Activated naive CD4-positive, alpha-beta T cell (primary cell): Measurements from ENCODE around the gene VN1R2.
A peak's percentile ranks its signal among the peaks of the same experiment; 100 is the strongest.
"Not testable (repeated sequence)": the region's sequence is repeated elsewhere in the genome, so short reads cannot be mapped to it uniquely, and the experiment has no call there.

Experiments
- DNase-seq, 4 experiments: peaks; one replicate each; lab custom pipeline; 2025; lab: John Stamatoyannopoulos, UW

Gene VN1R2

GRCh38 chr19:53257715-53258342 is at the start of gene VN1R2:
TSS of gene VN1R2 (plus strand) at chr19:53258292. CDS start at chr19:53258376, 84 bp downstream.
- DNase-seq, result not testable (repeated sequence)

GRCh38 chr19:53211554-53211953 is 46.5 kb upstream of the VN1R2 start:
- not testable (repeated sequence) for DNase-seq

GRCh38 chr19:53212703-53213320 is 45.3 kb upstream of the VN1R2 start:
- DNase-seq, result no peak

GRCh38 chr19:53222716-53223115 is 35.4 kb upstream of the VN1R2 start:
- DNase-seq, result not testable (repeated sequence)

- DNase-seq, result no peak
Observed at GRCh38 chr19:53224606-53225005, 33.5 kb upstream of the VN1R2 start.

GRCh38 chr19:53237114-53237777 is 20.8 kb upstream of the VN1R2 start:
- no peak for DNase-seq

- no peak for DNase-seq
Observed at GRCh38 chr19:53246498-53246897, 11.6 kb upstream of the VN1R2 start.

GRCh38 chr19:53254411-53255341 is 3.4 kb upstream of the VN1R2 start, which contains the start of gene ZNF677:
TSS of gene ZNF677 (minus strand) at chr19:53254873. CDS start at chr19:53251550, 3,323 bp downstream.
- DNase-seq, result peak; percentile 52 to 79 (median 62)

- DNase-seq, result not testable (repeated sequence)
Observed at GRCh38 chr19:53267623-53268022, 9.5 kb downstream of the VN1R2 start, which contains the start of gene VN1R4. TSS of gene VN1R4 (minus strand) at chr19:53267723. CDS start at chr19:53267665, 58 bp downstream.

- DNase-seq, result not testable (repeated sequence)
Observed at GRCh38 chr19:53269861-53270260, 11.8 kb downstream of the VN1R2 start.

GRCh38 chr19:53272044-53272443 is 14.0 kb downstream of the VN1R2 start:
- DNase-seq, result no peak

GRCh38 chr19:53275480-53275879 is 17.4 kb downstream of the VN1R2 start:
- no peak for DNase-seq

GRCh38 chr19:53281947-53282346 is 23.9 kb downstream of the VN1R2 start:
- not testable (repeated sequence) for DNase-seq

- no peak for DNase-seq
Observed at GRCh38 chr19:53285087-53285486, 27.0 kb downstream of the VN1R2 start.

GRCh38 chr19:53290758-53291549 is 32.9 kb downstream of the VN1R2 start:
- no peak for DNase-seq

GRCh38 chr19:53294786-53295441 is 36.8 kb downstream of the VN1R2 start:
- DNase-seq, result no peak

- DNase-seq, result not testable (repeated sequence)
Observed at GRCh38 chr19:53301341-53301740, 43.2 kb downstream of the VN1R2 start.

- no peak for DNase-seq
Observed at GRCh38 chr19:53308339-53308811, 50.3 kb downstream of the VN1R2 start.
